ENCODE data around the gene TMEM242.

The TMEM242 gene

GRCh38 chr6:157335829-157336228 is 12.5 kb upstream of the TMEM242 start:
- no peak overlapping the region for H3K4me3 ChIP-seq (ENCODE audit: low read depth, low read length)
- no peak for TF ChIP-seq CTCF (IDR thresholded peaks at IDR 0.05; ENCODE audit: low read depth, low read length, missing control alignments)
- DNase-seq (ENCODE audit: low read depth): no peak
- in situ Hi-C loops (cut with HindIII; ENCODE audit: low sequenced_read_pairs): no loop called here

- in situ Hi-C loops (cut with HindIII; ENCODE audit: low sequenced_read_pairs): no loop called here
Observed at GRCh38 chr6:157333956-157334355, 10.6 kb upstream of the TMEM242 start.

GRCh38 chr6:157333537-157333936 is 10.2 kb upstream of the TMEM242 start:
- no peak overlapping the region for H3K4me3 ChIP-seq (ENCODE audit: low read depth, low read length)
- TF ChIP-seq CTCF (IDR thresholded peaks at IDR 0.05; ENCODE audit: low read depth, low read length, missing control alignments): no peak
- no peak for DNase-seq (ENCODE audit: low read depth)
- in situ Hi-C loops (cut with HindIII; ENCODE audit: low sequenced_read_pairs): no loop called here

More at GRCh38 chr6:157333956-157334355, 10.6 kb upstream of the TMEM242 start:
- no peak overlapping the region for H3K4me3 ChIP-seq (ENCODE audit: low read depth, low read length)
- DNase-seq (ENCODE audit: low read depth): no peak
- no peak for TF ChIP-seq CTCF (IDR thresholded peaks at IDR 0.05; ENCODE audit: low read depth, low read length, missing control alignments)

- no peak overlapping the region for H3K4me3 ChIP-seq (ENCODE audit: low read depth, low read length)
- DNase-seq (ENCODE audit: low read depth): no peak
- in situ Hi-C loops (cut with HindIII; ENCODE audit: low sequenced_read_pairs): no loop called here
- no peak for TF ChIP-seq CTCF (IDR thresholded peaks at IDR 0.05; ENCODE audit: low read depth, low read length, missing control alignments)
Observed at GRCh38 chr6:157332813-157333212, 9.5 kb upstream of the TMEM242 start.

GRCh38 chr6:157330831-157331230 is 7.5 kb upstream of the TMEM242 start:
- in situ Hi-C loops (cut with HindIII; ENCODE audit: low sequenced_read_pairs): no loop called here
- H3K4me3 ChIP-seq (ENCODE audit: low read depth, low read length): no peak overlapping the region
- no peak for TF ChIP-seq CTCF (IDR thresholded peaks at IDR 0.05; ENCODE audit: low read depth, low read length, missing control alignments)
- DNase-seq (ENCODE audit: low read depth): no peak

- in situ Hi-C loops (cut with HindIII; ENCODE audit: low sequenced_read_pairs): no loop called here
- TF ChIP-seq CTCF (IDR thresholded peaks at IDR 0.05; ENCODE audit: low read depth, low read length, missing control alignments): no peak
- no peak overlapping the region for H3K4me3 ChIP-seq (ENCODE audit: low read depth, low read length)
- DNase-seq (ENCODE audit: low read depth): no peak
Observed at GRCh38 chr6:157329829-157330228, 6.5 kb upstream of the TMEM242 start.
